BE2C (cell line): ENCODE data around the gene KIAA0319L.

Source experiments
- DNase-seq: peaks from one replicate; pipeline ENCODE4 v3.0.0-alpha.2; 2020
- H3K27me3 ChIP-seq: fragments of 250-450 bp; sonication (Bioruptor Pico); 2 replicates; pipeline ENCODE4 v1.5.1; 2020; ENCODE audit warnings: mild to moderate bottlenecking
- H3K36me3 ChIP-seq: fragments of 250-450 bp; sonication (Bioruptor Pico); 2 replicates; pipeline ENCODE4 v1.5.1; 2020; ENCODE audit warnings: mild to moderate bottlenecking
- H3K4me1 ChIP-seq: fragments of 250-450 bp; sonication (Bioruptor Pico); 2 replicates; pipeline ENCODE4 v1.5.1; 2020
- H3K4me3 ChIP-seq: 2 replicates; pipeline ENCODE4 v1.5.1; 2011; ENCODE audit warnings: low read depth, low read length
- H3K9me3 ChIP-seq: fragments of 250-450 bp; sonication (Bioruptor Pico); 2 replicates; pipeline ENCODE4 v1.5.1; 2020
- TF ChIP-seq, protein P1 (sequence below): IDR thresholded peaks from 2 replicates; pipeline ENCODE4 v1.5.1; 2012; ENCODE audit warnings: mild to moderate bottlenecking, low read depth, low read length

The KIAA0319L gene

GRCh38 chr1:35556484-35557117 is 602 bp downstream of the KIAA0319L start:
- Histone ChIP-seq H3K27me3 (no peaks in the 10 kb centered on the region), H3K4me1 (peaks cover 2% of the 10 kb centered on the region; the same call in 1 of the 2 replicates), H3K36me3 (peaks cover 2% of the 10 kb centered on the region; the same call in 1 of the 2 replicates), H3K4me3 (peak overlapping the region; percentile 81), H3K9me3 (no peaks in the 10 kb centered on the region)
- TF ChIP-seq, protein P1, sequence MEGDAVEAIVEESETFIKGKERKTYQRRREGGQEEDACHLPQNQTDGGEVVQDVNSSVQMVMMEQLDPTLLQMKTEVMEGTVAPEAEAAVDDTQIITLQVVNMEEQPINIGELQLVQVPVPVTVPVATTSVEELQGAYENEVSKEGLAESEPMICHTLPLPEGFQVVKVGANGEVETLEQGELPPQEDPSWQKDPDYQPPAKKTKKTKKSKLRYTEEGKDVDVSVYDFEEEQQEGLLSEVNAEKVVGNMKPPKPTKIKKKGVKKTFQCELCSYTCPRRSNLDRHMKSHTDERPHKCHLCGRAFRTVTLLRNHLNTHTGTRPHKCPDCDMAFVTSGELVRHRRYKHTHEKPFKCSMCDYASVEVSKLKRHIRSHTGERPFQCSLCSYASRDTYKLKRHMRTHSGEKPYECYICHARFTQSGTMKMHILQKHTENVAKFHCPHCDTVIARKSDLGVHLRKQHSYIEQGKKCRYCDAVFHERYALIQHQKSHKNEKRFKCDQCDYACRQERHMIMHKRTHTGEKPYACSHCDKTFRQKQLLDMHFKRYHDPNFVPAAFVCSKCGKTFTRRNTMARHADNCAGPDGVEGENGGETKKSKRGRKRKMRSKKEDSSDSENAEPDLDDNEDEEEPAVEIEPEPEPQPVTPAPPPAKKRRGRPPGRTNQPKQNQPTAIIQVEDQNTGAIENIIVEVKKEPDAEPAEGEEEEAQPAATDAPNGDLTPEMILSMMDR = no peak
- no peak for DNase-seq

GRCh38 chr1:35555601-35556477 is 1.4 kb downstream of the KIAA0319L start:
- no peak for DNase-seq
- Histone ChIP-seq H3K36me3 (no peaks in the 10 kb centered on the region; the same call in 1 of the 2 replicates), H3K4me1 (peaks cover 2% of the 10 kb centered on the region; the same call in 1 of the 2 replicates), H3K9me3 (no peaks in the 10 kb centered on the region), H3K27me3 (no peaks in the 10 kb centered on the region), H3K4me3 (peak overlapping the region; percentile 81)
- TF ChIP-seq, protein P1 = no peak

GRCh38 chr1:35555212-35555584 is 2.0 kb downstream of the KIAA0319L start:
- Histone ChIP-seq H3K27me3 (no peaks in the 10 kb centered on the region), H3K4me1 (peaks cover 2% of the 10 kb centered on the region; the same call in 1 of the 2 replicates), H3K4me3 (no peak overlapping the region), H3K36me3 (no peaks in the 10 kb centered on the region), H3K9me3 (no peaks in the 10 kb centered on the region)
- DNase-seq = no peak
- TF ChIP-seq, protein P1 = no peak

DNA sequence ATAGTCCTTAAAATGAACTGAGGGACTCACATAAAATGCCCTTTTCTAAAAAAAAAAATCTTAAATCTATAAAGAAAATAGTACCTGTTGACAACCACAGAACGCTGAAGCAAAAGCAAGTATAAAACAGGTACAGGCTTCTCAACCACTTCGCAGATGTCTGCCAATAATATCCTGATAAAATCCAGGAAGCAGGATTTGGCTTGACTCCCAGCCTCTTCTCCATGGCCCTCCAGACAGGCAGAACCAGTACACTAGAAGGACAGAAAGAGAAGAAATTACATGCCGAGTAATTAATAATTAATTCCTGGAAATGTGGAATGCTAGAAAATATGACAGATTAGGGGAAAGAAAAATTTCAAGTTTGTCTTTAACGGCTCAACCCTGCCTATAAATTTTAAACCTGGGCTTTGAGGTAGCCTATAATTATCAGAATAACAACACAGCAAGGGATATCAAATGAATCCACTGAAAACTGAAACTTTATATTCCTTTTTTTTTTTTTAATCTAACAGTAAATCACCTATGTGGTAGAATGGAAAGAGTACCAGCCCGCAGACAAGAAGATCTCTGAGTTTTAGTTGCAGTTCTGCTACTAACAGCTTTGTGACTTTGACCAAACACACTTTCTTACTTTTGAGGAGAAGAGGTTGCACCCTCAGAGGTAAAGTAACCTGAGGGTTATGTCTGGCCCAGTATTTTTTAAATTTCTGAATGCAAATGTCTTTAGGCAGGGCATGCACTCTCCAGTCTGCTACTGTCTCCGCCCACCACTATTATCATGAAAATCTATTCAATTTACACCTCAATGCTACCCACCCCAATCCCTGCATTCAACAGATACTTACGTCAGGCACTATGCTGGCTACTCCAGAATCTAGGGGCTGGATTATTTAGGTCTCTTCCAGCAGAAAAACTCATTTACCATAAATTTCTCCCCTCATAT is 2.7 kb downstream of the KIAA0319L start:
- peak overlapping the region; percentile 10; the same call in 1 of the 2 replicates for H3K4me3 ChIP-seq
- peak; percentile 48 for DNase-seq

DNA sequence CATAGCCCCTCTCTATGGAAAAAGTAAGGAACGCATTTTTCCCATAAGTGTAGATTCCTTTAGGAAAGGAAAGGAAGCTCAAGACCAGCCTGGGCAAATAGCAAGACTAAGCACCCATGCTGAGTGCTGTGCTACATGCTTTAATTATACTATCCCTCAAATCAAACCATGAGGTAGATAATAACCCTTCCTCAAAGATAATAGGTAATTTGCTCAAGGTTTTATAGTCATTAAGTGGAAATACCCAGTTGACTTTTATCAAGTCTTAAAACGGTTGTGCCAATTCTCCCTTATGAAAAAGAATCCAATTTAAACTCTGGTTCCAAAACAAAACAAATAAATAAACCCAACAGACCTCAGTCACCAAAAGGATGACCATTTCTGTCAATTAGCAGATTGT is 3.4 kb downstream of the KIAA0319L start:
- DNase-seq = no peak
- no peaks in the 10 kb centered on the region for H3K9me3 ChIP-seq
- peaks cover 2% of the 10 kb centered on the region; the same call in 1 of the 2 replicates for H3K4me1 ChIP-seq
- no peaks in the 10 kb centered on the region for H3K36me3 ChIP-seq
- no peak overlapping the region for H3K4me3 ChIP-seq
- H3K27me3 ChIP-seq = no peaks in the 10 kb centered on the region
- TF ChIP-seq, protein P1 = no peak

More for the DNA sequence above, 2.7 kb downstream of the KIAA0319L start:
- Histone ChIP-seq H3K36me3 (no peaks in the 10 kb centered on the region), H3K4me1 (peaks cover 2% of the 10 kb centered on the region; the same call in 1 of the 2 replicates), H3K27me3 (no peaks in the 10 kb centered on the region), H3K9me3 (no peaks in the 10 kb centered on the region)
- TF ChIP-seq, protein P1 = no peak
